Measurements from ENCODE around the gene PABPN1L.

Gene PABPN1L

GRCh38 chr16:88855176-88855575 is 11.3 kb downstream of the PABPN1L start:
- Histone ChIP-seq H3K27ac (no peak overlapping the region), H3K4me3 (no peak overlapping the region)
- no peak for TF ChIP-seq CTCF (IDR thresholded peaks at IDR 0.05)
- no peak for DNase-seq (ENCODE audit: low spot score)

- TF ChIP-seq CTCF (IDR thresholded peaks at IDR 0.05), result no peak
- no peak overlapping the region for H3K27ac ChIP-seq
- no peak overlapping the region for H3K4me3 ChIP-seq
- DNase-seq (ENCODE audit: low spot score), result no peak
Measured at GRCh38 chr16:88854306-88855111, 12.0 kb downstream of the PABPN1L start.

- TF ChIP-seq CTCF (IDR thresholded peaks at IDR 0.05), result no peak
- Histone ChIP-seq H3K27ac (no peak overlapping the region), H3K4me3 (no peak overlapping the region)
- no peak for DNase-seq (ENCODE audit: low spot score)
Measured at GRCh38 chr16:88853325-88853941, 13.0 kb downstream of the PABPN1L start.

DNA sequence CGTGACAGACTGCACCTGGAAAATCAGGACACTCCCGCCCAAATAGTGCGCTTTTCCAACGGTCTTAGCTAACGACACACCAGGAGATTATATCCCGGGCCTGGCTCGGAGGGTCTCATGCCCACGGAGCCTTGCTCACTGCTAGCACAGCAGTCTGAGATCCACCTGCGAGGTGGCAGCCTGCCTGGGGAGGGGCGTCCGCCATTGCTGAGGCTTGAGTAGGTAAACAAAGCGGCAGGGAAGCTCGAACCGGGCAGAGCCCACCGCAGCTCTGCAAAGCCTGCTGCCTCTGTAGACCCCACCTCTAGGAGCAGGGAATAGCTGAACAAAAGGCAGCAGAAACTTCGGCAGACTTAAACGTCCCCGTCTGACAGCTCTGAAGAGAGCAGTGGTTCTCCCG is 14.8 kb downstream of the PABPN1L start:
- DNase-seq (ENCODE audit: low spot score), result no peak
- H3K4me3 ChIP-seq, result no peak overlapping the region
- no peak for TF ChIP-seq CTCF (IDR thresholded peaks at IDR 0.05)
- H3K27ac ChIP-seq, result no peak overlapping the region

GRCh38 chr16:88850531-88851199 is 15.8 kb downstream of the PABPN1L start:
- no peak for DNase-seq (ENCODE audit: low spot score)
- no peak for TF ChIP-seq CTCF (IDR thresholded peaks at IDR 0.05)
- no peak overlapping the region for H3K4me3 ChIP-seq

DNA sequence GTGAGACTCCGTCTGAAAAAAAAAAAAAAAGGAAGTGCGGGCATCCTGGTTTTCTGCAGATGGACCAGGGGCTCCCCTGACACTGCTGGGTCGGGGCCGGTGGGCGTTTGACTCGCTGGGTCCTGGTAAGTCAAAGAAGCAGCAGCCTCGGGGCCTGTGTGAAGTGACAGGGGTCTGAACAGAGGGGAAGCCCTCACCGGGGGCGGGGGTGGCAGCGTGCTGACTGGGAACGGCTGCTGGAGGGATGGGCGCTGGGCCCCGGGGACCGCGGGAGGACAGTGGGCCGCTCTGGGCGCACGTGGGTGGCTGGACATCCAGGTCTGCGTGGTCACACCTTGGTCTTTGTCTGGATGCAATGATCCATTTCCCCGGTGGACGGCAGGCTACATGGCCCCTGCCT is 17.9 kb downstream of the PABPN1L start:
- H3K27ac ChIP-seq, result no peak overlapping the region
- TF ChIP-seq CTCF (IDR thresholded peaks at IDR 0.05), result no peak
- DNase-seq (ENCODE audit: low spot score), result no peak
- no peak overlapping the region for H3K4me3 ChIP-seq

More at GRCh38 chr16:88850531-88851199, 15.8 kb downstream of the PABPN1L start:
- no peak overlapping the region for H3K27ac ChIP-seq
